Caco-2 (cell line): ENCODE data around the gene FIBP. TPM values are rescaled to one million over a fixed set of nuclear protein-coding genes. Genes with fewer than 3 reads are reported as not detected.
A peak's percentile ranks its signal among the peaks of the same experiment; 100 is the strongest.

Experiments used
- Bru-seq: library from RNA; stranded (reverse); fragments of 400-500 nt; gene quantifications from one replicate; lab custom pipeline; 2021; lab: Mats Ljungman, UMichigan
- BruChase-seq, 2 experiments: library from RNA; stranded (reverse); fragments of 400-500 nt; gene quantifications; one replicate each; lab custom pipeline; 2021; lab: Mats Ljungman, UMichigan
- BruUV-seq: library from RNA; stranded (reverse); fragments of 400-500 nt; replicated peaks from 2 replicates; lab custom pipeline; 2021; lab: Mats Ljungman, UMichigan
- CTCF ChIA-PET: fragments of 300-600 bp; sonication (Branson Sonifier 250); formaldehyde crosslinking; loops from one replicate; lab custom pipeline; 2022; ENCODE audit warnings: antibody characterized with exemption; lab: Charles Lee
- POLR2A ChIA-PET: fragments of 300-600 bp; sonication (Branson Sonifier 250); formaldehyde crosslinking; loops from one replicate; lab custom pipeline; 2022; ENCODE audit warnings: antibody characterized with exemption; lab: Charles Lee
- DNase-seq, 2 experiments: peaks; one replicate each; pipeline versions ENCODE4 v3.0.0 to v3.0.0-alpha.2; 2020 to 2022
- H3K27me3 ChIP-seq: replicated peaks from 2 replicates; pipeline ENCODE4 v1.6.0; 2011; ENCODE audit warnings: low read length; ENCODE audit not compliant: control insufficient read depth, insufficient read depth
- H3K36me3 ChIP-seq: 2 replicates; pipeline ENCODE4 v1.5.1; 2011; ENCODE audit warnings: low read length; ENCODE audit not compliant: control insufficient read depth, insufficient read depth
- H3K4me1 ChIP-seq: fragments of 250-450 bp; sonication (Bioruptor Pico); 2 replicates; pipeline ENCODE4 v1.5.1; 2020; ENCODE audit warnings: mild to moderate bottlenecking
- H3K4me3 ChIP-seq: 2 replicates; pipeline ENCODE4 v1.5.1; 2011; ENCODE audit warnings: low read depth, mild to moderate bottlenecking, control low read depth, low read length
- H3K9me3 ChIP-seq: fragments of 250-450 bp; sonication (Bioruptor Pico); 2 replicates; pipeline ENCODE4 v1.5.1; 2020; ENCODE audit warnings: mild to moderate bottlenecking, moderate library complexity
- H3K27ac Mint-ChIP-seq: one replicate; pipeline ENCODE4 v1.8.0; 2022; ENCODE audit warnings: mixed read lengths; ENCODE audit not compliant: unreplicated experiment
- H3K27me3 Mint-ChIP-seq: one replicate; pipeline ENCODE4 v1.8.0; 2022; ENCODE audit warnings: mixed read lengths; ENCODE audit not compliant: insufficient read depth, unreplicated experiment
- H3K36me3 Mint-ChIP-seq: one replicate; pipeline ENCODE4 v1.8.0; 2022; ENCODE audit warnings: mild to moderate bottlenecking, mixed read lengths; ENCODE audit not compliant: insufficient read depth, unreplicated experiment
- H3K4me1 Mint-ChIP-seq: one replicate; pipeline ENCODE4 v1.8.0; 2022; ENCODE audit warnings: low read depth, mixed read lengths; ENCODE audit not compliant: unreplicated experiment
- H3K4me3 Mint-ChIP-seq: one replicate; pipeline ENCODE4 v1.8.0; 2022; ENCODE audit warnings: mild to moderate bottlenecking, moderate library complexity, mixed read lengths; ENCODE audit not compliant: unreplicated experiment
- H3K9me3 Mint-ChIP-seq: one replicate; pipeline ENCODE4 v1.8.0; 2022; ENCODE audit warnings: mixed read lengths; ENCODE audit not compliant: unreplicated experiment
- intact Hi-C: fragments of 100-400 bp; cut with micrococcal nuclease; formaldehyde crosslinking; loops from one replicate; pipeline ENCODE4 v1.10.0; 2022; ENCODE audit not compliant: unreplicated experiment
- long read RNA-seq: library from polyadenylated mRNA; stranded (forward); transcript quantifications from one replicate; pipeline ENCODE4 v2.0.0, GENCODE V29; 2022
- total RNA-seq: library from RNA; stranded (reverse); gene quantifications from 2 replicates; pipeline ENCODE4 v1.2.3, GENCODE V29; 2022
- TF ChIP-seq, protein P1 (sequence below), 2 experiments: fragments of 200-600 bp in 1 of 2; IDR thresholded peaks; 1 replicate in 1 of 2; 2 replicates in 1 of 2; pipeline versions ENCODE4 v1.5.1 to v1.8.0; 2011 to 2022; ENCODE audit warnings: antibody characterized with exemption in 1 of 2, control low read depth in 1 of 2, inconsistent platforms in 1 of 2, low read depth in 1 of 2, low read length in 1 of 2, mild to moderate bottlenecking in 1 of 2, moderate library complexity in 1 of 2; ENCODE audit not compliant: insufficient read depth in 1 of 2, severe bottlenecking in 1 of 2, unreplicated experiment in 1 of 2

Gene FIBP
- total RNA-seq (56.8 and 61.5 TPM in 2 replicates), Bru-seq, nascent RNA (percentile 69 among the genes with signal in this experiment), BruChase-seq, experiment 1, labeled RNA remaining after a 2-hour chase (percentile 65 among the genes with signal in this experiment), BruChase-seq, experiment 2, labeled RNA remaining after a 6-hour chase (percentile 70 among the genes with signal in this experiment)
- long read RNA-seq, transcript FIBP-211 (9 exons, 1,010 nt) = minor isoform, 9 of 101 reads
- long read RNA-seq, transcript FIBP-202 (10 exons, 1,248 nt) = major isoform, 50 of 101 reads
- long read RNA-seq, transcript FIBP-201 (10 exons, 1,261 nt) = minor isoform, 13 of 101 reads
- long read RNA-seq, partial matches to known transcripts = 6 of 101 reads
- long read RNA-seq, other reads (novel, unspliced or antisense) = 23 of 101 reads

DNA sequence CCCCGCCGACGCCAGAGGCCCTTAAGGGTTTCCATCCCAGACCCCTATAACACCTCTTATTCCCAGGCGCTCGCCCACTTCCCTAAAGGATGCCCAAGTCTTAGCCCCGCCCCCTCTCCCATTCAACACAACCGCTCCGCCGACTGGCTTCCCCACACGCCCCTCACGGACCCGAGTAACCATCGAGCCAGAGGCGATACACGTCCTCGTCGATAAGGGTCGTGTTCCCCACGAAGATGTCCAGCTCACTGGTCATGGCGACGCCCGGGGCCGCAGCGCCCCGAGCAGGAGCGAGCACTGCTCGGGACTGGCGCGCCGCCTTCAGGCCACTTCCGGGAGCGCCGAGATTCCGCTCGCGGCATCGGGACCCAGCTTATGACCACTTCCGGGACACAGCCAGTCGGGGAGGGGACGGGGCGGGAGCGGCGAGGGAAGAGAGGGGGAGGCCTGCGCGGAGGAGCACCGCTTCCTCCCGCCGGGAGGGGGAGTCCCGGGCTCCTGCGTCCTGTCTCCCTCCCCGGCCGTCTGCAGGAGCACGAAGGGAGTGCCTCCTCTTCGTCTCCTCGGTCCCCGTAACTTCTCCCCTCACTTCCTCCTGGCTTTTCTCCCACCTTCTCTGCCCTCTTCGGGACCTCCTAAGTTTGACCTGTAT is at the start of gene FIBP:
FIBP (minus strand) TSS at position 309 of the 652 bp plus-strand sequence; CDS start at position 256, 53 bp downstream.
- H3K27me3 ChIP-seq = no peaks in the 10 kb centered on the region
- Mint-ChIP-seq H3K27ac (peak within 1 kb of the TSS; percentile 69), H3K4me1 (peaks cover 33% of the 10 kb centered on the region), H3K36me3 (peaks cover 56% of the 10 kb centered on the region), H3K9me3 (no peaks in the 10 kb centered on the region), H3K27me3 (no peaks in the 10 kb centered on the region), H3K4me3 (peak within 1 kb of the TSS; percentile 82)
- intact Hi-C loops = loop anchor here (1.0 kb wide), 5 partner anchors 12 to 176 kb away; partner anchors contain the start of genes BANF1, EIF1AD, FOSL1 and KAT5
- no TSS peak for BruUV-seq
- POLR2A ChIA-PET = interaction anchor here (0.5 to 3.1 kb wide), 19 partner anchors 10 to 424 kb away, joined by 3 to 43 read pairs (median 6); partner anchors contain the start of genes BANF1, CFL1, EIF1AD and KAT5
- H3K9me3 ChIP-seq = no peaks in the 10 kb centered on the region
- H3K36me3 ChIP-seq = peaks cover 3% of the 10 kb centered on the region
- H3K4me3 ChIP-seq = peak within 1 kb of the TSS; percentile 68
- H3K4me1 ChIP-seq = peaks cover 31% of the 10 kb centered on the region
- CTCF ChIA-PET = interaction anchor here (0.5 to 7.8 kb wide), 81 partner anchors 9 to 1071 kb away, joined by 3 to 241 read pairs (median 5); partner anchors contain the start of genes AP5B1, BANF1, CFL1 and CTSW
- DNase-seq = peak; percentile 98
- TF ChIP-seq, protein P1, sequence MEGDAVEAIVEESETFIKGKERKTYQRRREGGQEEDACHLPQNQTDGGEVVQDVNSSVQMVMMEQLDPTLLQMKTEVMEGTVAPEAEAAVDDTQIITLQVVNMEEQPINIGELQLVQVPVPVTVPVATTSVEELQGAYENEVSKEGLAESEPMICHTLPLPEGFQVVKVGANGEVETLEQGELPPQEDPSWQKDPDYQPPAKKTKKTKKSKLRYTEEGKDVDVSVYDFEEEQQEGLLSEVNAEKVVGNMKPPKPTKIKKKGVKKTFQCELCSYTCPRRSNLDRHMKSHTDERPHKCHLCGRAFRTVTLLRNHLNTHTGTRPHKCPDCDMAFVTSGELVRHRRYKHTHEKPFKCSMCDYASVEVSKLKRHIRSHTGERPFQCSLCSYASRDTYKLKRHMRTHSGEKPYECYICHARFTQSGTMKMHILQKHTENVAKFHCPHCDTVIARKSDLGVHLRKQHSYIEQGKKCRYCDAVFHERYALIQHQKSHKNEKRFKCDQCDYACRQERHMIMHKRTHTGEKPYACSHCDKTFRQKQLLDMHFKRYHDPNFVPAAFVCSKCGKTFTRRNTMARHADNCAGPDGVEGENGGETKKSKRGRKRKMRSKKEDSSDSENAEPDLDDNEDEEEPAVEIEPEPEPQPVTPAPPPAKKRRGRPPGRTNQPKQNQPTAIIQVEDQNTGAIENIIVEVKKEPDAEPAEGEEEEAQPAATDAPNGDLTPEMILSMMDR (IDR thresholded peaks at IDR 0.05; ENCODE audit: insufficient read depth in 1 of 2, low read depth in 1 of 2, low read length in 1 of 2, severe bottlenecking in 1 of 2, unreplicated experiment in 1 of 2) = peak; percentile 76 to 93

DNA sequence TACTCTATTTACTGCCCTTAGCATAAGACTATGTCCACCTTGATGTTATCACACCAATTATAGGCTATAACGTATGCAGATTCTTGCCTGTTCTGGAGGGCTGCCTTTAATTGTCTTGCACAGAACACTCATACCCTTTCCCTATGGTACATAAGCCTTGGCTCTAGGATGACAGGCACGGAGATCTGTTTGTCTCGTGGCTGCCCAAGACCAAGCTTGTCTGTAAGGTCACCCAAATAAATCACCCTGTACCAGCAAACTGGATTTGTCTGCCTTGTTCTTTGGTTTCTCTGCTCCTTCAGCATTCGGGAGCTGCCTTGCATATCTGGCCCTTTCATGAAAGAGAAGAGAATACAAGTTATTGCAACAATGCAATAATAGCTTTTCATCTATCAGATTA is 49.5 kb upstream of the FIBP start:
- no TSS peak for BruUV-seq
- no peak overlapping the region for H3K27ac Mint-ChIP-seq
- TF ChIP-seq, protein P1 (IDR thresholded peaks at IDR 0.05; ENCODE audit: insufficient read depth in 1 of 2, low read depth in 1 of 2, low read length in 1 of 2, severe bottlenecking in 1 of 2, unreplicated experiment in 1 of 2) = no peak
- H3K36me3 Mint-ChIP-seq = no peaks in the 10 kb centered on the region
- CTCF ChIA-PET = no interaction called here
- peaks cover 4% of the 10 kb centered on the region for H3K27me3 Mint-ChIP-seq
- no peaks in the 10 kb centered on the region for H3K36me3 ChIP-seq
- no peak overlapping the region for H3K4me3 Mint-ChIP-seq
- no peaks in the 10 kb centered on the region for H3K9me3 ChIP-seq
- DNase-seq = no peak
- no peak overlapping the region for H3K4me3 ChIP-seq
- POLR2A ChIA-PET = no interaction called here
- H3K9me3 Mint-ChIP-seq = no peaks in the 10 kb centered on the region
- no peaks in the 10 kb centered on the region for H3K4me1 ChIP-seq
- no peaks in the 10 kb centered on the region for H3K27me3 ChIP-seq
- intact Hi-C loops = no loop called here
- H3K4me1 Mint-ChIP-seq = no peaks in the 10 kb centered on the region

DNA sequence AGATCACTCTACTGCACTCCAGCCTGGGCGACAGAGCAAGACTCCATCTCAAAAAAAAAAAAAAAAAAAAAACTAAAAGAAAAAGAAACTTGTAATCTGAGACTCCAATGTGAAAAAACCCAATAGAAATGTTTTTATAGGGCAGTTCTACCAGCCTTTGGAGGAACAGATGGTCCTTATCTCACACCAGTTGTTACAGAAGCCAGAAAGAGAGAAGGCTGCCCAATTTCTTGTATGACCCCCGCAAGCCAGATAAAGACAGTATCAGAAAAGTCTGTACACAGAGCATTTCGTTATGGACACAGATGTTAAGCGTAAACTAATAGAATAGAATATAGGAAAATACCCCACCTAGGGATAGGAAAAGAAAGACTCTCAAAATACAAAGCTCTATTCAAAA is 45.7 kb upstream of the FIBP start:
- POLR2A ChIA-PET = interaction anchor here (0.5 to 0.6 kb wide), 2 partner anchors 87 to 177 kb away, joined by 3 read pairs; no protein-coding TSS in a partner anchor
- H3K4me3 Mint-ChIP-seq = no peak overlapping the region
- Histone ChIP-seq H3K4me3 (no peak overlapping the region), H3K27me3 (no peaks in the 10 kb centered on the region), H3K4me1 (no peaks in the 10 kb centered on the region), H3K36me3 (no peaks in the 10 kb centered on the region), H3K9me3 (no peaks in the 10 kb centered on the region)
- H3K36me3 Mint-ChIP-seq = no peaks in the 10 kb centered on the region
- DNase-seq = no peak
- intact Hi-C loops = no loop called here
- peaks cover 4% of the 10 kb centered on the region for H3K27me3 Mint-ChIP-seq
- no peaks in the 10 kb centered on the region for H3K4me1 Mint-ChIP-seq
- no TSS peak for BruUV-seq
- CTCF ChIA-PET = interaction anchor here (1.2 kb wide), 1 partner anchor 49 kb away, joined by 4 read pairs; no protein-coding TSS in a partner anchor
- H3K27ac Mint-ChIP-seq = no peak overlapping the region
- no peaks in the 10 kb centered on the region for H3K9me3 Mint-ChIP-seq
- TF ChIP-seq, protein P1 (IDR thresholded peaks at IDR 0.05; ENCODE audit: insufficient read depth in 1 of 2, low read depth in 1 of 2, low read length in 1 of 2, severe bottlenecking in 1 of 2, unreplicated experiment in 1 of 2) = no peak
